OCI-LY1 (cell line): ENCODE measurements around the gene TEX13B.
A peak's percentile ranks its signal among the peaks of the same experiment; 100 is the strongest.

Experiments used
- CTCF ChIP-seq: fragments of 200-600 bp; sonication (generic), shearing (Covaris generic); IDR thresholded peaks from 2 replicates; pipeline ENCODE4 v1.5.1; 2017; ENCODE audit warnings: mild to moderate bottlenecking, antibody characterized with exemption, low read length, moderate library complexity, mixed read lengths
- EZH2 ChIP-seq: fragments of 200-600 bp; sonication (generic), shearing (Covaris generic); IDR thresholded peaks from 2 replicates; pipeline ENCODE4 v1.8.0; 2017; ENCODE audit warnings: borderline replicate concordance, mixed run types, mild to moderate bottlenecking, antibody characterized with exemption, low read length, moderate library complexity, mixed read lengths

- peak; percentile 17; the same call in 1 of the 2 replicates for TF ChIP-seq CTCF
- TF ChIP-seq EZH2 = no peak
Measured at GRCh38 chrX:107978707-107979307, 3.4 kb downstream of the TEX13B start.
